SHP77 (cell line): ENCODE measurements around the gene SNRPD3.
"Not testable (repeated sequence)": the region's sequence is repeated elsewhere in the genome, so short reads cannot be mapped to it uniquely, and the experiment has no call there.

Source experiments
- DNase-seq, 2 experiments: peaks; one replicate each; lab custom pipeline; 2025; lab: John Stamatoyannopoulos, UW

The SNRPD3 gene

DNA sequence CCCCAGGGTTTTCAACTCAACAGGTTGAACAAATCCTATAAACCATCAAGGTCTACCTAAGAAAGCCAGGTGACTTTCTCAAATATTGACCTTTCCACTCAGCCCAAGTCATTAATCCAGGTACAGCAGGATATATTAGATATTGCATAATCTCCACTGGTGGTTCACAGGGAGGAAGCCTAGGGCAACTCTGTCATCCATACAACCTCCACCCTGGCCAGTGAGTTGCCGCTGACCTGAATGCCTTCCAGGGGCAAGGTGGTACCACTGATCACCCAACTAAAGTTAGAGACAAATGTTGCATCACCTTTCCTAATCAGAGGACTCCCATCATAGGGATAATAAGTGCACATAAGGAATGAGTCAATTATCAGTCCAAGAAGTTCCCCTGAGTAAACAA lies 23.7 kb upstream of the SNRPD3 start:
- no peak for DNase-seq

- DNase-seq: no peak
These were observed 20.5 kb upstream of the SNRPD3 start for GRCh38 chr22:24535348-24535747.

GRCh38 chr22:24536089-24536488 lies 19.7 kb upstream of the SNRPD3 start:
- DNase-seq: no peak

- no peak for DNase-seq
These were observed 15.3 kb upstream of the SNRPD3 start for GRCh38 chr22:24540470-24540869.

DNA sequence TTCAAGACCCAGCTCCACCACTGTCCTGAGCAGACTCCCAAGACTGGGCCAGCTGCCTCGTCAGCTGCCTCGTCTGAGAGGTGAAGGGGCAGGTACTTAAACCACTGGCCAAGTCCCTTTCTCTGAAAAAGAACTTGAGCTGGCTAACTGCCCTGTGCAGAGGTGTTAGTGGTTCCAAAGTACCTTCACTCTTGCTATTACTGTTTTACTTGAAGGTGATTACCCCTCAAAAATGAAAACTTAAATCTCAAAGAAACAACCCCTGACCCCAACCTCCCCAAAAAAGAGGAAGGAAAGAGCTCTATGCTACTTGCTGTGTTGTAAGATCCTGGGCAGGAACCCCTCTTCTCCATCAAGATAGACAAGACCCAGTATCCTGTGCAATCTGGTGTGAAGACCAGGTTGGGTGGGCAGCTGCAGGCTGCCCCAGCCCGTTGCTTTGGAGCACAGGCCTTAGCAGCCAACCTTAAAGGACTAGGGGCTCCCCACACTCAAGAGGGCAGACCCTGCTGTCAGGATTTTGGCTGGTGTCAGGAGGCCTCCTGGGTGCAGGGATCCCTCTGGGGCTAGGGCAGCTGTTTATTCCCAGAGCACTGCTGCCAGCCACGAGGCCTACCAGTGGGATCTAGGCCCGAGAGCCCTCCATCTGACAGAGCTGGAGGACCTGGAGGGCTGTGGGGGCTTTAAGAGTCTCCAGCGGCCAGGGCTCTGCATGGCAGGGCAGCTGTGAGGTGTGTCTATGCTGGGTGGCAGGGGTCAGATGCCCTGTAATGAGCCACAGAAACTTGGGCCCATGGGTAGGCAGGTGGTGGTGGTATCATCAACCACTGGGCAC lies 13.9 kb upstream of the SNRPD3 start:
- DNase-seq: no peak

DNA sequence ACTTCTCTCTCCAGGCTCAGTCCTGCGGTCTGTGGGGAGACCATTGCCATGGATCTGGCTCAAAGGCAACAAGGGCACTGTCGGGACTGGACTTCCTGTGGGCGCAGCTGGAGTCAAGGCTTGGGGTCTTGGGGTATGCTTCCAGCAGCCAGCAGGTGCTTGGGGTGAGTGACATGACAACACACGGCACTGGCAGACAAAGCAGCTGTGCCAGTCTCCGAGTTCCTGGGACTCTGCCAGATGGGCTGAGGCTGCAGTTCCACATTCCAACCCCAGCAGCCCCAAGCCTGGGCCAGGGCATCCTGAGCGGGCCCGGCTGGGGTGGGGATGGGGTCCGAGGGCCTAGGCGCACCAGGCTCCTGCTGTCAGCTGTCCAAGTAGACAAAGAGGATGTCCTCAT lies 13.2 kb upstream of the SNRPD3 start:
- no peak for DNase-seq

DNA sequence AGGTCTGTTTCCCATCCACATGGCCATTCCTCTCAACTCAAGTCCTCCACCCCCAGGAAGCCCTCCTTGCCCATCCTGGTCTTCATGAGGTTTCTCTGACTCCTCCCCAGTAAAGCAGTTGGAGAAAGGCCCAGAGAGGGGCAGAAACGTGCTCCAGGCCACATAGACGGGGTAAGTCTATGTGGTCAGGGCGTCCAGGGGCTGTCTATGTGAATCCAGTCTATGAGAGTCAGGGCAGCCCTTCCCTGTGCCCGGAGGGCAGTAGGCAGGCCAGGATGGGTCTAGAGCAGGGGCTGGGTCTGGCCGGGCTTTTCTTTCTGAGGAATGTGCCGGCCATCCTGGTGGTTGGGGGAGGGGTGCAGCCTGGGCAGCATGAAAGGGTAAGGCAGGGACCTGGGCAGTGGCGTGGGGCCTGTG lies 12.6 kb upstream of the SNRPD3 start:
- no peak for DNase-seq

DNA sequence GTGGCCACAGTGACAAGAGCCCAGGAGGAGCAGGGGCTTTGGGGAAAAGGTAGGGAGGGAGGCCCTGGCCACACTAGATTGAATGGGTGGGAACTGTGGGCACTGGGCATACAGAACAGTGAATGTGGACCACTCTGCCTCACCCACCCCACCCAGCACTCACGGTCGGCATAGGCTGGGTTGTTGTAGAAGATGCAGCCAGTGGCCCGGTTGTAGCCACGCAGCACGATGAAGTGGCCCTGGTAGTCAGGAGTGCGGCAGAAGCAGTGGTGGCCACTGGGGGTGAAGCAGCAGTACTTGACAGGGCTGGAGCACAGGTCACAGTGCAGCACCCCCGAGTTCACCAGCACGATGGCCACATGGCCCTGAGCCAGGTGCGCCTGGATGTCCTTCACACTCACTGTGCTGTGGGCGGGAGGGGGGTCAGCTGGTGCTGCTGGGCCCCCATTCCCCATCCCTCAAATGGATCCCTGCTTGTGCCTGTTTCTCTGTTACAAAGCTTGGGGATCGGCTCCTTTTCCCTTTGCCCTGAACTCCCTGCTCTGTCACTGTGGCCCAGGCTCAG lies 12.0 kb upstream of the SNRPD3 start:
- no peak for DNase-seq

GRCh38 chr22:24548812-24549211 lies 7.0 kb upstream of the SNRPD3 start:
- DNase-seq: no peak

DNA sequence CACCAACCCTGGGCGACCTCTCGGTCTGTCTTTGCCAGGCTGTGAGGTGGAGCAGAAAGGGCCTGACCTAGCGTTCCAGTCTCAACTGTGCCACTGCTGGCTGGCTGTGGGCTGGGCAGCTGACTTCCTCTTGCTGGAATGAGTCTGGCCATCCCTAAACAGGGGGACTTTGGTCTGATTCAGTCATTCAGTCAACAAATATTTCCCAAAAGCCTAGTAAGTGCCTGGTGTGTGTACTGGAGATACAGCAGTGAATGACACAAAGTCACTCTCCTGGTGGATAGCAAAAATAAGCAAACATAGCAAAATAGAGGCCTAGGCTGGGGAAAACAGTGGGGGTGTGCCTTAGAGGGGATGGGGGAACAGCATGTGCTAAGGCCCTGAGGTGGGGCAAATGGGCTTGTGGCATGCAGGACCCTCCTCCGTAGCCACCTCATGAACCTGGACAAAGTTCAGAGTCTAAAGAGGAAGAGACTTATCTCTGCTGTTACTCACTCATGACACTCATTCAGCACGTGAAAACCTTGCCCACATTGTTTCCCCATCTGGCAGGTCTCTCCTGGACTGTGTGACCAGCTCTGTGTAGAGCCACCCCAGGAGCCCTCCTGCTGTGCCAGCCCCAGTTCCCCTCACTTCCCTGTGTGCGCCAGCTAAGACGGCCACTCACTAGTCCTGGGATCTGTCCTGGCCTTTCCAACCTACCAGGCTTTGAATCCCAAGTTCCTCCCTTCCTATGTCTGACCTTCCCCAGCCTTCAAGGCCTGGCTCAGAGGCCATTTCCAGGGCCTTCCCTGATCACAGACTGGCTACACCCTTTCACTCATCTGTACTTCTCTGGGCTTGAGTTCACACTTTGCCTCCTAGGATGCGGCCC lies 5.5 kb upstream of the SNRPD3 start:
- no peak for DNase-seq

DNA sequence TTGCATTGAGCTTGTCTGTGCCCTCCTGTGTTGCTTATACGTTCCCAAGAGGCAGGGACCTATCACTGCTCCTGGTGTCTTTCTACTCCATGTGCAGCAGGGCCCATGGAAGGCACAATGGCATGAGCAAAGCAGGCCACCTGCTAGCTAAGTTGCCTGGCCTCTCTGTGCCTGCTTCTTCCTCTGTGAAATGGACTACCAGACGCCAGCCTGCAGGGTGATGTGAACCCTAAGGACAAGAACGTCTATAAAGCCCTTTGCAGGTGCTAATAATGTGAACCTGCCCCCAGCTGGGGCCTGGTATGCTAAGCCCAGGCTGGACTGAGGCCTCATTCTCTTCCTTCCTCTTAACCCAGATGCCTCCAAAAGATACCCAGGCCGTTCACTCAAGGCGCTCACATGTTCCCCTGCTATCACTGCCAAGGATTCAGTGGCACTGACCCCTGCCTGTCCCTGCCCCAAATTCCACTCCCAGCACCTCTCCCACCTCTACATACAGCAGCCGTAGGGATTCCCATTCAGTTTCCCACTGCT lies 4.8 kb upstream of the SNRPD3 start:
- no peak for DNase-seq

DNA sequence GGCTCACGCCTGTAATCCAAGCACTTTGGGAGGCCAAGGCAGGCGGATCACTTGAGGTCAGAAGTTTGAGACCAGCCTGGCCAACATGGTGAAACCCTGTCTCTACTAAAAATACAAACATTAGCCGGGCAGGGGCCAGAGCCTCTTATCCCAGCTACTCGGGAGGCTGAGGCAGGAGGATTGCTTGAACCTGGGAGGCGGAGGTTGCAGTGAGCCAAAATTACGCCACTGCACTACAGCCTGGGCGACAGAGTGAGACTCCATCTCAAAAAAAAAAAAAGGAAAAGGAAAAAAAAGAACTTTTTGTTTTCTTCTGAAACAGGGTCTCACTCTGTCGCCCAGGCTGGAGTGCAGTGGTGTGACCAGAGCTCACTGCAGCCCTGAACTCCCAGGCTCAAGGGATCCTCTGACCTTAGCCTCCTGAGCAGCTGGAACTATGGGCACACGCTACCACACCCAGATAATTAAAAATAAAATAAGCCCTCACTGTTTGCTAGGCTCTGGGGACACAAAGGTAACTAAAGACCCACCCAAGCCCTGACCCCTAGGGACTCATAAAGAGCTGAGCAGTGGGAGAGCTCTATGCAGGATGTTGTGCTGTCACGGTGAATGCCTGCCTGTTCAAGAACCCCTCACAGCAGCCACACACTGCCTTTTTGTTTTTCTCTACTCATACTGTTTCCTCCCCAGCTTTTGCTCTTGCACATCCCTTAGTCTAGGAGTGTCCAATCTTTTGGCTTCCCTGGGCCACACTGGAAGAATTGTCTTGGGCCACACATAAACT lies 3.1 kb upstream of the SNRPD3 start:
- not testable (repeated sequence) for DNase-seq

- DNase-seq: no peak
These were observed 2.0 kb upstream of the SNRPD3 start for GRCh38 chr22:24553597-24554312.

GRCh38 chr22:24554313-24555164 lies 1.3 kb upstream of the SNRPD3 start, which contains the start of gene GUCD1:
GUCD1 (minus strand) TSS chr22:24555138; CDS start chr22:24554991, 147 bp downstream.
- no peak for DNase-seq

- DNase-seq: no peak
These were observed 3.7 kb downstream of the SNRPD3 start for GRCh38 chr22:24559471-24559870.

GRCh38 chr22:24563246-24563645 lies 7.4 kb downstream of the SNRPD3 start:
- no peak for DNase-seq

DNA sequence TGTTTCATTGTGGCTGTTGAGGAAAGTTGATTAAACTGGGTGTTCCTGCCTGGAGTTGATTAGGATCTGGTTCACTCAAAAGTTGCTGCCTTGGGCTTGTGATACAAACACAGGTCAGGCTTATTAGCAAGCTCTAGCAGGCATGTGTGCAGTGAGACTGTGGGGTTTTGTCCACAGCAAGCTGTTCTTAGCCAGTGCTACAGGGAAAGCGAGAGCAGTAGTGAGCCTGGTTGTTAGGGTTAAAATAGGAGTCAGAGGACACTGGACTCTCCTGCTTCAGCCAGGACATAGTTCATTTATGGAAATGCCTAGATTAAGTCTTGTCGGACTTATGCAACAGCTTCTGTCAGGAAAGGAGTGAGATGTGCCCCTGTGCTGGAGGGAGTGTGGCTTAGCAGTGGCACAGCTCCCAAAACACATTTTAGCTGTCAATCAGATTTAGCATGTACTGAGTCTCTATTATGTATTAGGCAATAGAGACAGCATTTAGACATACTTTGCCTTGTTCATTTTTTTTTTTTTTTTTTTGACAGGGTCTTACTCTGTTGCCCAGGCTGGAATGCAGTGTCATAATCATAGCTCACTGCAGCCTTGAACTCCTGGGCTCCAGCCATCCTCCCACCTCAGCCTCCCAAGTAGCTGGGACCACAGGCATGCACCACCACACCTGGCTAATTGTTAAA lies 8.7 kb downstream of the SNRPD3 start:
- no peak for DNase-seq

- no peak for DNase-seq
These were observed 9.3 kb downstream of the SNRPD3 start for GRCh38 chr22:24565077-24565476.

DNA sequence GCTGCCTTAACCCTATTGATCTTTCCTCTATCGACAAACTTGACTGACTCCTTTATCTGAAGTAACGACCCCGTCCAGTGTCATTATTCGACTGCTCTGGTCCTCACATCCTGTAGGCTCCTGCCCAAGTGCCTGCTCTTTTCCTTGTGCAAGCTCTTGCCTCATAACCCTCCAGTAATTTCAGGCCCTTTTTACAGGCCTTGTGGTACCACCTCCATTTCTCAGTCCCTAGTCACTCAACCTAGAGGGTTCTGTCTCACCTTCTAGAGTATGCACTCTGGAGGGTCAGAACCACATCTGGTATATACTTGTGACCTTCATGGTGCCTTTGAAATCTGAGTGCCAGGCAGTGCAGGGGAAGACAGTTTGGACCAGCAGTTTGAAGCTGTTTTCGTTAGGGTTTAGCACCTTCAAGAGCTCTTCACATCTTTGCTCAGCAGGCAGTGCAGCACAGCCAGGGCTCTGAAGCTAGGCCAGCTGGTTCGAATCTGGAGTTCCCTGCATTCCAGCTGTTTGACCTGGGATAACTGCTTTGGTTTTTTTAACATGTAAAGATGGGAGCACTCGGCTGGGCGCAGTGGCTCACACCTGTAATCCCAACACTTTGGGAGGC lies 11.2 kb downstream of the SNRPD3 start:
- no peak for DNase-seq
